ENCODE measurements around the gene MIA. TPM values are rescaled to one million over a fixed set of nuclear protein-coding genes. Genes with fewer than 3 reads are reported as not detected.
A peak's percentile ranks its signal among the peaks of the same experiment; 100 is the strongest.

Gene MIA
- total and polyA plus RNA-seq, 9 of the 15 experiments (the other 6 are each of a cell fraction or from before 2014, with no cell fraction given): 0.21 TPM; not detected in 8

- TF ChIP-seq ZBTB40 (IDR thresholded peaks at IDR 0.05) (0 out of 2 replicates have a peak, but pooled peaks have one; percentile 25), ZBTB40 (CRISPR knock-in tag; IDR thresholded peaks at IDR 0.05) (no peak), SETDB1 (IDR thresholded peaks at IDR 0.05; ENCODE audit: low read length) (no peak), RBBP5 (IDR thresholded peaks at IDR 0.05; ENCODE audit: borderline replicate concordance, insufficient read depth, low read length, poor library complexity, severe bottlenecking) (peak; percentile 14), PHF21A (IDR thresholded peaks at IDR 0.05; ENCODE audit: borderline replicate concordance, low read depth) (no peak), ETV5 (CRISPR knock-in tag; IDR thresholded peaks at IDR 0.05; ENCODE audit: low read depth) (peak; percentile 40), TBL1XR1 (IDR thresholded peaks at IDR 0.05; ENCODE audit: low read length in 2 of 2) (no peak), EGR1 (conservative IDR thresholded peaks at IDR 0.05) (peak; percentile 88), UBTF (IDR thresholded peaks at IDR 0.05; ENCODE audit: borderline replicate concordance in 1 of 2, low read depth in 2 of 2, low read length in 2 of 2) (no peak), RNF219 (CRISPR knock-in tag; IDR thresholded peaks at IDR 0.05) (no peak), NR0B1 (IDR thresholded peaks at IDR 0.05; ENCODE audit: partially characterized antibody) (no peak)
These were observed 24.4 kb downstream of the MIA start (continued) for GRCh38 chr19:40799558-40800338.

Measured in K562 (cell line).